Measurements from ENCODE around the gene B4GALNT3. TPM values are rescaled to one million over a fixed set of nuclear protein-coding genes. Genes with fewer than 3 reads are reported as not detected.

The B4GALNT3 gene
- total RNA-seq, 2 experiments from 2014 or later, result 3.4 to 5.4 TPM

DNA sequence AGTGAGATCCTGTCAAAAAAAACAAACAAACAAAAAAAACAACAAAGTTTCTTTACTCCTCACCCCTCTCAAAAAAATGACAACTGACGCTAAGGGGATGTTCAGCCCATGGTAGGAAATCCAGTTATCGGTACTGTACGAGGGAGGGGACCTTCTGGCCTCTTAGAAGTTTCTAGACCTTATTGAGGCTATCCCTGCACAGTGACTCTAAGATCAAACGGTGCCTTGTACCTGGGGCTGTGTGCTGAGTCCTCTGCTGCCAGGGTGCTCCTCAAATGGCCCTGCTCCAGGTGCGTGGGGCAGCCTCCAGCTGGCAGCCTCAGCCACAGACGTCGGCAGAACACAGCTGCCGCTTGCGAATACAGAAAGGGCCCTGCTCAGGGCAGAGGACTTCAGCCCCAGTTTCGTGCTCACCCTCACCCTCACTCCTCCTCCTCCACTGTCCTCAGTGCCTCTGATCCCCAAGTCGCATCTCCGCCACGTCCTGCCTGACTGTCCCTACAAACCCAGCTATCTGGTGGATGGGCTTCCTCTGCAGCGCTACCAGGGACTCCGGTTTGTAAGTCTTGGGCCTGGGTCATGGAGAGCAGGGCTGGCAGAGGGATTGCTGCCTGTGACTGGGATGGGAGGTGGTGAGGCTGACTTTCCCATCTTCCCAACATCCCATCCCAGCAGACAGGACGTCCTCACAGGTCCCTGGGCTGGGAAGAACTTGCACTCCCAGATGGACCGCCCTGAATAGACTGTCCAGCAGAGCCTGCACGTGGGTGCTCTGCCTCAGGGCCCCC, 90.9 kb downstream of the B4GALNT3 start:
- H4K20me1 ChIP-seq (ENCODE audit: insufficient read depth, low read length), result no peaks in the 10 kb centered on the region
- intact Hi-C loops (cut with micrococcal nuclease; ENCODE audit: unreplicated experiment), result no loop called here
- no peak overlapping the region for H2AFZ ChIP-seq (ENCODE audit: low read length)
- ChIA-PET CTCF (ENCODE audit: unreplicated experiment) (interaction anchor here (1.3 kb wide), 1 partner anchor 98 kb away, joined by 3 read pairs; no protein-coding TSS in a partner anchor), POLR2A (no interaction called here)
- H3K27ac ChIP-seq (ENCODE audit: low read depth, low read length, poor library complexity, severe bottlenecking), result no peak overlapping the region
- H3K4me1 ChIP-seq (ENCODE audit: insufficient read depth, low read length, poor library complexity, severe bottlenecking), result peaks cover 32% of the 10 kb centered on the region
- H3K4me2 ChIP-seq (ENCODE audit: low read length), result no peak overlapping the region
- H3K4me3 ChIP-seq (ENCODE audit: low read depth, low read length, poor library complexity, severe bottlenecking), result no peak overlapping the region
- H3K79me2 ChIP-seq (ENCODE audit: insufficient read depth, low read depth, low read length), result peaks cover 4% of the 10 kb centered on the region; the same call in 1 of the 2 replicates
- TF ChIP-seq, protein P1, sequence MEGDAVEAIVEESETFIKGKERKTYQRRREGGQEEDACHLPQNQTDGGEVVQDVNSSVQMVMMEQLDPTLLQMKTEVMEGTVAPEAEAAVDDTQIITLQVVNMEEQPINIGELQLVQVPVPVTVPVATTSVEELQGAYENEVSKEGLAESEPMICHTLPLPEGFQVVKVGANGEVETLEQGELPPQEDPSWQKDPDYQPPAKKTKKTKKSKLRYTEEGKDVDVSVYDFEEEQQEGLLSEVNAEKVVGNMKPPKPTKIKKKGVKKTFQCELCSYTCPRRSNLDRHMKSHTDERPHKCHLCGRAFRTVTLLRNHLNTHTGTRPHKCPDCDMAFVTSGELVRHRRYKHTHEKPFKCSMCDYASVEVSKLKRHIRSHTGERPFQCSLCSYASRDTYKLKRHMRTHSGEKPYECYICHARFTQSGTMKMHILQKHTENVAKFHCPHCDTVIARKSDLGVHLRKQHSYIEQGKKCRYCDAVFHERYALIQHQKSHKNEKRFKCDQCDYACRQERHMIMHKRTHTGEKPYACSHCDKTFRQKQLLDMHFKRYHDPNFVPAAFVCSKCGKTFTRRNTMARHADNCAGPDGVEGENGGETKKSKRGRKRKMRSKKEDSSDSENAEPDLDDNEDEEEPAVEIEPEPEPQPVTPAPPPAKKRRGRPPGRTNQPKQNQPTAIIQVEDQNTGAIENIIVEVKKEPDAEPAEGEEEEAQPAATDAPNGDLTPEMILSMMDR (conservative IDR thresholded peaks at IDR 0.05; ENCODE audit: low read length), result no peak
- TF ChIP-seq EZH2phosphoT487 (IDR thresholded peaks at IDR 0.05; ENCODE audit: borderline replicate concordance, low read depth, low read length), result no peak
- no TSS peak for BruUV-seq (replicated peaks)
- no peak for DNase-seq (ENCODE audit: low spot score)
- no peaks in the 10 kb centered on the region for H3K36me3 ChIP-seq (ENCODE audit: insufficient read depth, low read length)
- H3K9me2 ChIP-seq (ENCODE audit: insufficient read depth, low read length), result no peaks in the 10 kb centered on the region
- no peaks in the 10 kb centered on the region for H3K9me3 ChIP-seq (ENCODE audit: low read length)

GRCh38 chr12:552466-552865, 92.7 kb downstream of the B4GALNT3 start:
- CTCF ChIA-PET (ENCODE audit: unreplicated experiment), result no interaction called here
- Histone ChIP-seq H4K20me1 (ENCODE audit: insufficient read depth, low read length) (no peaks in the 10 kb centered on the region), H3K4me2 (ENCODE audit: low read length) (no peak overlapping the region), H3K9me2 (ENCODE audit: insufficient read depth, low read length) (no peaks in the 10 kb centered on the region), H3K4me1 (ENCODE audit: insufficient read depth, low read length, poor library complexity, severe bottlenecking) (peaks cover 32% of the 10 kb centered on the region), H3K36me3 (ENCODE audit: insufficient read depth, low read length) (no peaks in the 10 kb centered on the region), H3K4me3 (ENCODE audit: low read depth, low read length, poor library complexity, severe bottlenecking) (no peak overlapping the region), H3K9me3 (ENCODE audit: low read length) (no peaks in the 10 kb centered on the region), H3K27ac (ENCODE audit: low read depth, low read length, poor library complexity, severe bottlenecking) (no peak overlapping the region), H3K79me2 (ENCODE audit: insufficient read depth, low read depth, low read length) (peaks cover 4% of the 10 kb centered on the region; the same call in 1 of the 2 replicates), H2AFZ (ENCODE audit: low read length) (no peak overlapping the region)
- BruUV-seq (replicated peaks), result no TSS peak
- POLR2A ChIA-PET, result no interaction called here
- DNase-seq (ENCODE audit: low spot score), result no peak
- TF ChIP-seq, protein P1 (conservative IDR thresholded peaks at IDR 0.05; ENCODE audit: low read length), result no peak
- TF ChIP-seq EZH2phosphoT487 (IDR thresholded peaks at IDR 0.05; ENCODE audit: borderline replicate concordance, low read depth, low read length), result no peak
- intact Hi-C loops (cut with micrococcal nuclease; ENCODE audit: unreplicated experiment), result no loop called here

Data from OCI-LY7 (cell line).